Activated CD8-positive, alpha-beta T cell treated with anti-CD3 and anti-CD28 coated beads for 36 hours (primary cell): ENCODE data around the gene FSD1L. TPM values are rescaled to one million over a fixed set of nuclear protein-coding genes. Genes with fewer than 3 reads are reported as not detected.

ENCODE experiments used
- ATAC-seq: fragments of 200-7000 bp; cut with Tn5 transposase; one replicate; pipeline ENCODE4 v1.10.0; 2021; ENCODE audit warnings: mild to moderate bottlenecking, moderate library complexity
- CTCF ChIA-PET: fragments of 350-600 bp; sonication (Branson Sonifier 250); formaldehyde crosslinking; loops from one replicate; lab custom pipeline; 2021; ENCODE audit warnings: antibody characterized with exemption; lab: Charles Lee
- POLR2A ChIA-PET: fragments of 350-600 bp; sonication (Branson Sonifier 250); formaldehyde crosslinking; loops from one replicate; lab custom pipeline; 2021; ENCODE audit warnings: antibody characterized with exemption; lab: Charles Lee
- DNase-seq: peaks from one replicate; pipeline ENCODE4 v3.0.0-alpha.2; 2020
- H3K27ac Mint-ChIP-seq: one replicate; pipeline ENCODE4 v1.8.0; 2021; ENCODE audit warnings: mild to moderate bottlenecking, mixed read lengths
- H3K27me3 Mint-ChIP-seq: one replicate; pipeline ENCODE4 v1.8.0; 2021; ENCODE audit warnings: mixed read lengths
- H3K36me3 Mint-ChIP-seq: one replicate; pipeline ENCODE4 v1.8.0; 2021; ENCODE audit warnings: low read depth, mixed read lengths
- H3K4me1 Mint-ChIP-seq: one replicate; pipeline ENCODE4 v1.8.0; 2021; ENCODE audit warnings: low read depth, mixed read lengths
- H3K4me3 Mint-ChIP-seq: one replicate; pipeline ENCODE4 v1.8.0; 2021; ENCODE audit warnings: mild to moderate bottlenecking, moderate library complexity, mixed read lengths
- H3K9me3 Mint-ChIP-seq: one replicate; pipeline ENCODE4 v1.8.0; 2021; ENCODE audit warnings: mixed read lengths
- CTCF ChIP-seq: fragments of 200-600 bp; IDR thresholded peaks from one replicate; pipeline ENCODE4 v1.8.0; 2022; ENCODE audit warnings: antibody characterized with exemption, mild to moderate bottlenecking
- intact Hi-C: fragments of 100-400 bp; cut with micrococcal nuclease; formaldehyde crosslinking; loops from one replicate; pipeline ENCODE4 v1.10.0; 2022
- total RNA-seq, 2 experiments: library from RNA; stranded (reverse); gene quantifications; one replicate each; pipeline ENCODE4 v1.2.3, GENCODE V29; 2021

Gene FSD1L
- total RNA-seq, 2 experiments from 2014 or later = 1.3 TPM

DNA sequence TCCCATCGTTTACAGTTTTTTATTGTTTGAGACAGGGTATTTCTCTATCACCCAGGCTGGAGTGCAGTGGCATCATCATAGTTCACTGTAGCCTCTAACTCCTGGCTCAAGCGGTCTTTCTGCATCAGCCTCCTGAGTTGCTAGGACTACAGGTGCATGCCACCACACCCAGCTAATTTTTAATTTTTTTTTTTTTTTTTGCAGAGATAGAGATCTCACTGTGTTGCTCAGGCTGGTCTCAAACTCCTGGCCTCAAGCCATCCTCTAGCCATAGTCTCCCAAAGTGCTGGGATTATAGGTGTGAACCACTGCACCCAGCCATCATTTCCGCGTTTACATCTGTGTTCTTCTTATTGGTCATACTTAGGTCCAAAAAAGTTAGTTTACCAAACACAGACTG, 53.6 kb downstream of the FSD1L start:
- POLR2A ChIA-PET = no interaction called here
- TF ChIP-seq CTCF = no peak
- intact Hi-C loops = no loop called here
- ATAC-seq (no peak), DNase-seq (no peak)
- H3K27ac Mint-ChIP-seq = no peak overlapping the region
- H3K4me1 Mint-ChIP-seq = no peaks in the 10 kb centered on the region
- H3K36me3 Mint-ChIP-seq = no peaks in the 10 kb centered on the region
- H3K9me3 Mint-ChIP-seq = no peaks in the 10 kb centered on the region
- H3K4me3 Mint-ChIP-seq = no peak overlapping the region
- CTCF ChIA-PET = no interaction called here
- no peaks in the 10 kb centered on the region for H3K27me3 Mint-ChIP-seq

DNA sequence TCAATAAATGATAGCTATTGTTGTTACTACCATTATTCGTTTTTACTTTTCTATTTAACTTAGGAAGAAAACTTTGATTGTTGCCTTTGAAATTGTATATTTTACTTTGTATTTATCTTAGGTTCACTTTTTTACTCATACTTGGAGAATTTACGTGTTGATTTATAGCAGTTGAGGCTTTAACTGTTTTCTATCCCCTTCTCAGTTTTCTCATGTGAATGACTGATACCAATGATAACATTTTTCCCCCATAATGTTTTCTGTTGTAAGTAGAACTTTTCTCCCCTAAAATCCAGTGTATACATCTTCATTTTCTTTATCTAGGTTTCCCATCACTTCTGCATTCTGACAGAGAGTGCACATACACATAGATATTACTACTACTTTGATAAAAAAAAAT, 54.4 kb downstream of the FSD1L start:
- H3K4me3 Mint-ChIP-seq = no peak overlapping the region
- no peaks in the 10 kb centered on the region for H3K27me3 Mint-ChIP-seq
- H3K36me3 Mint-ChIP-seq = no peaks in the 10 kb centered on the region
- intact Hi-C loops = no loop called here
- ChIA-PET POLR2A (no interaction called here), CTCF (no interaction called here)
- H3K9me3 Mint-ChIP-seq = no peaks in the 10 kb centered on the region
- no peak for DNase-seq
- no peak overlapping the region for H3K27ac Mint-ChIP-seq
- H3K4me1 Mint-ChIP-seq = no peaks in the 10 kb centered on the region
- no peak for TF ChIP-seq CTCF
- ATAC-seq = no peak

DNA sequence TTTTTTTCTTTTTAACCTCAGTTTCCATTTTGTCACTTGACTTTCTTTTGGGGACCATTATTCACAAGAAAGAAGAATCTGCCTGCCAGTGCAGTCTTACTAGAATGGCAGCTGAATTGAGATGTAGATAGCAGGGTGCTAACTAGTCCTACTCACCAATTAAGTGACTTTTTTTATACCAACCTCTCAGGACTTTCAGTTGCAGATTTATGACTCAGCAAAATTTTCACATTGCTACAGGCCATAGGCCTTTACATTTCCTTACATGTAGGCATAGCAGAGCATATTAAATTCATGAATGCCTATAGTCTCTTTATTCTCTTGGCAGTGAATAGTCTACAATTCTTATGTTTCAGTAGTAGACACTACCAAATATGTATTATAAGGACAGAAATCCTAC, 56.0 kb downstream of the FSD1L start:
- ChIA-PET POLR2A (no interaction called here), CTCF (no interaction called here)
- Mint-ChIP-seq H3K4me1 (no peaks in the 10 kb centered on the region), H3K9me3 (no peaks in the 10 kb centered on the region), H3K27ac (no peak overlapping the region), H3K36me3 (no peaks in the 10 kb centered on the region), H3K4me3 (no peak overlapping the region), H3K27me3 (no peaks in the 10 kb centered on the region)
- ATAC-seq (no peak), DNase-seq (no peak)
- intact Hi-C loops = no loop called here
- TF ChIP-seq CTCF = no peak

DNA sequence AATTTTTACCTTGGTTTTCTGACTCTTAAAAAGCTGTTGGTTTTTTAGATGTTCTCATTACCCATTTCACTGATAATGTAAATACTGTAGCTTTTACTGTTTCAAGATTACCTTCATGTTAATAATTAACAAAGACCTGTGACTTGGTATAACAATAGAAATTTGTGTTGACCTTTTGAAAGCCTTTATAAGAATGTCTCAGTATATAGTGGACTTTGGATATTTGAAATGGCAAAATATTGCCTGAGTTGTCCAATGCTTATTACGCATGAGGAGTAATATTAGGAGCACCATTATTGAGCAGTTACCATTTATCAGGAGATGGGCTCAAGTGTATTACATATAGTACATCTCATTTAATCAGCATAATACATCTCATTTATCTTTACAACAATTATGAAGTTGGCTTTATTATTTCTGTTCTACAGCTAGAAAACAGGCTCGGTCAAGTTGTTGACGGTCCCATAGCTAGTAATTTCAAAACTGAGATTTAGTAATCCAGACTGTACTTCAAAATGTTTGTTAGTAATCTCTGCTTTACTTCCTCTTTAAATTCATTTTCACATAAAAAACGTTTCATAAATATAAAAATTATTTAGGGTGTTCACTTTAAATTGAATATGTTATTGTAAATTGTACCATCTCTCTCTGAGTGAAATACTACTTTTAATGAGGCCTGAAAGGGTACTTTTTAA, 59.4 kb downstream of the FSD1L start:
- H3K27me3 Mint-ChIP-seq = no peaks in the 10 kb centered on the region
- no peak for TF ChIP-seq CTCF
- peaks cover 3% of the 10 kb centered on the region for H3K4me1 Mint-ChIP-seq
- no peaks in the 10 kb centered on the region for H3K9me3 Mint-ChIP-seq
- no peak overlapping the region for H3K27ac Mint-ChIP-seq
- CTCF ChIA-PET = no interaction called here
- ATAC-seq (no peak), DNase-seq (no peak)
- POLR2A ChIA-PET = no interaction called here
- H3K4me3 Mint-ChIP-seq = no peak overlapping the region
- H3K36me3 Mint-ChIP-seq = no peaks in the 10 kb centered on the region
- intact Hi-C loops = no loop called here

GRCh38 chr9:105508530-105508929, 60.7 kb downstream of the FSD1L start:
- peaks cover 3% of the 10 kb centered on the region for H3K4me1 Mint-ChIP-seq
- H3K9me3 Mint-ChIP-seq = no peaks in the 10 kb centered on the region
- CTCF ChIA-PET = no interaction called here
- DNase-seq = no peak
- no peak overlapping the region for H3K4me3 Mint-ChIP-seq
- intact Hi-C loops = no loop called here
- ATAC-seq = no peak
- no peak for TF ChIP-seq CTCF
- no peak overlapping the region for H3K27ac Mint-ChIP-seq
- no peaks in the 10 kb centered on the region for H3K27me3 Mint-ChIP-seq
- no peaks in the 10 kb centered on the region for H3K36me3 Mint-ChIP-seq
- POLR2A ChIA-PET = no interaction called here
